OCI-LY1 (cell line): Measurements from ENCODE around the gene CCNYL1.

Experiments
- H2AFZ ChIP-seq: fragments of 200-600 bp; sonication (generic), shearing (Covaris generic); 2 replicates; pipeline ENCODE4 v1.6.0; 2014; ENCODE audit warnings: antibody characterized with exemption, mild to moderate bottlenecking, low read length
- H3F3A ChIP-seq: fragments of 200-600 bp; sonication (generic), shearing (Covaris generic); 2 replicates; pipeline ENCODE4 v1.6.0; 2014; ENCODE audit warnings: mild to moderate bottlenecking, antibody characterized with exemption, low read length, moderate library complexity; ENCODE audit not compliant: insufficient read depth
- H3K27ac ChIP-seq: fragments of 200-600 bp; sonication (generic); 2 replicates; pipeline ENCODE4 v1.5.1; 2014; ENCODE audit warnings: low read length, mixed run types, mild to moderate bottlenecking, low read depth; ENCODE audit not compliant: poor library complexity, severe bottlenecking
- H3K27me3 ChIP-seq: fragments of 200-600 bp; sonication (generic); 2 replicates; pipeline ENCODE4 v1.6.0; 2014; ENCODE audit warnings: antibody characterized with exemption, mild to moderate bottlenecking, low read length, moderate library complexity; ENCODE audit not compliant: insufficient read depth
- H3K36me3 ChIP-seq: fragments of 200-600 bp; sonication (generic); 2 replicates; pipeline ENCODE4 v1.6.1; 2014; ENCODE audit warnings: mild to moderate bottlenecking, antibody characterized with exemption, low read length, moderate library complexity, mixed read lengths; ENCODE audit not compliant: insufficient read depth
- H3K4me1 ChIP-seq: fragments of 200-600 bp; sonication (generic); 2 replicates; pipeline ENCODE4 v1.5.1; 2014; ENCODE audit warnings: mild to moderate bottlenecking, low read length, moderate library complexity; ENCODE audit not compliant: insufficient read depth, severe bottlenecking
- H3K4me2 ChIP-seq: fragments of 200-600 bp; sonication (generic), shearing (Covaris generic); 2 replicates; pipeline ENCODE4 v1.6.1; 2014; ENCODE audit warnings: low read length
- H3K4me3 ChIP-seq: fragments of 200-600 bp; sonication (generic); 2 replicates; pipeline ENCODE4 v1.5.1; 2014; ENCODE audit warnings: low read length, low read depth, mild to moderate bottlenecking, mixed read lengths; ENCODE audit not compliant: poor library complexity, severe bottlenecking
- H3K79me2 ChIP-seq: fragments of 200-600 bp; shearing (Covaris generic); 2 replicates; pipeline ENCODE4 v1.6.1; 2016; ENCODE audit warnings: mixed run types, low read length, mixed read lengths; ENCODE audit not compliant: insufficient read depth
- H3K9ac ChIP-seq: fragments of 200-600 bp; sonication (generic), shearing (Covaris generic); 2 replicates; pipeline ENCODE4 v1.6.1; 2014; ENCODE audit warnings: mild to moderate bottlenecking, low read length, mixed read lengths
- H3K9me2 ChIP-seq: fragments of 200-600 bp; sonication (generic), shearing (Covaris generic); 2 replicates; pipeline ENCODE4 v1.6.1; 2014; ENCODE audit warnings: low read depth, mild to moderate bottlenecking, low read length, mixed read lengths
- H3K9me3 ChIP-seq: fragments of 200-600 bp; shearing (Covaris generic); 2 replicates; pipeline ENCODE4 v1.6.1; 2014; ENCODE audit warnings: low read length, mixed read lengths
- H4K20me1 ChIP-seq: fragments of 200-600 bp; sonication (generic), shearing (Covaris generic); 2 replicates; pipeline ENCODE4 v1.6.0; 2016; ENCODE audit warnings: mild to moderate bottlenecking, low read length; ENCODE audit not compliant: insufficient read depth
- EZH2 ChIP-seq: fragments of 200-600 bp; sonication (generic), shearing (Covaris generic); IDR thresholded peaks from 2 replicates; pipeline ENCODE4 v1.8.0; 2017; ENCODE audit warnings: borderline replicate concordance, mixed run types, mild to moderate bottlenecking, antibody characterized with exemption, low read length, moderate library complexity, mixed read lengths
- TF ChIP-seq, protein P1 (sequence below): fragments of 200-600 bp; sonication (generic), shearing (Covaris generic); IDR thresholded peaks from 2 replicates; pipeline ENCODE4 v1.5.1; 2017; ENCODE audit warnings: mild to moderate bottlenecking, antibody characterized with exemption, low read length, moderate library complexity, mixed read lengths

The CCNYL1 gene

GRCh38 chr2:207802650-207803049 lies 91.2 kb downstream of the CCNYL1 start:
- no peak overlapping the region for H3K4me3 ChIP-seq
- H3K36me3 ChIP-seq = no peaks in the 10 kb centered on the region
- H3K27ac ChIP-seq = no peak overlapping the region
- H3K9ac ChIP-seq = no peak overlapping the region
- no peaks in the 10 kb centered on the region for H3K9me2 ChIP-seq
- no peaks in the 10 kb centered on the region for H3F3A ChIP-seq
- H3K4me1 ChIP-seq = no peaks in the 10 kb centered on the region
- no peaks in the 10 kb centered on the region for H3K9me3 ChIP-seq
- no peak overlapping the region for H2AFZ ChIP-seq
- H3K79me2 ChIP-seq = no peaks in the 10 kb centered on the region
- no peaks in the 10 kb centered on the region for H3K27me3 ChIP-seq
- TF ChIP-seq EZH2 = no peak
- TF ChIP-seq, protein P1, sequence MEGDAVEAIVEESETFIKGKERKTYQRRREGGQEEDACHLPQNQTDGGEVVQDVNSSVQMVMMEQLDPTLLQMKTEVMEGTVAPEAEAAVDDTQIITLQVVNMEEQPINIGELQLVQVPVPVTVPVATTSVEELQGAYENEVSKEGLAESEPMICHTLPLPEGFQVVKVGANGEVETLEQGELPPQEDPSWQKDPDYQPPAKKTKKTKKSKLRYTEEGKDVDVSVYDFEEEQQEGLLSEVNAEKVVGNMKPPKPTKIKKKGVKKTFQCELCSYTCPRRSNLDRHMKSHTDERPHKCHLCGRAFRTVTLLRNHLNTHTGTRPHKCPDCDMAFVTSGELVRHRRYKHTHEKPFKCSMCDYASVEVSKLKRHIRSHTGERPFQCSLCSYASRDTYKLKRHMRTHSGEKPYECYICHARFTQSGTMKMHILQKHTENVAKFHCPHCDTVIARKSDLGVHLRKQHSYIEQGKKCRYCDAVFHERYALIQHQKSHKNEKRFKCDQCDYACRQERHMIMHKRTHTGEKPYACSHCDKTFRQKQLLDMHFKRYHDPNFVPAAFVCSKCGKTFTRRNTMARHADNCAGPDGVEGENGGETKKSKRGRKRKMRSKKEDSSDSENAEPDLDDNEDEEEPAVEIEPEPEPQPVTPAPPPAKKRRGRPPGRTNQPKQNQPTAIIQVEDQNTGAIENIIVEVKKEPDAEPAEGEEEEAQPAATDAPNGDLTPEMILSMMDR = no peak
- no peak overlapping the region for H3K4me2 ChIP-seq
- H4K20me1 ChIP-seq = no peaks in the 10 kb centered on the region
